Measurements from ENCODE around the gene CAV2.

Gene CAV2

DNA sequence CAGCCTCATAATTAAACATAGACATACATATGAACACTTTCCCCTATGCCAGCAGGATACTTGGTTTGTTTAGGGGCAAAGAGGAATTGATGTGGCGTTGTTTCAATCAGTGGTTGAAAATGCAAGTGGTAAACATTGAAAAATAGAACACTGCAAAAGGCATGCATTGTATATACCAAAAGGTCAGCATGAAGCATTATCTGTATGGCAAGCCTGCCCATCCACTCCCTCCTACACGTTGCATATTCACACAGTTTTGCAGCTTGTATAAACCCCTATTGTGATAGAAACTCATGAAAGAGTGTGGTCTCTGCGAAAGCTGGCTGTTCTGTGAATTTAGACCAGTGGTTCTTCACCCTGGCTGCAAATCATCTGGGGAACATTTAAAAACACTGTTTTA, 42.4 kb downstream of the CAV2 start:
- H3K9me2 ChIP-seq (replicated peaks; ENCODE audit: insufficient read depth, low read length) = no peaks in the 10 kb centered on the region
- H3K4me3 ChIP-seq (ENCODE audit: low read length) = no peak overlapping the region
- DNase-seq = no peak
- no peaks in the 10 kb centered on the region for H3K4me1 ChIP-seq (ENCODE audit: low read length)
- H3K27me3 ChIP-seq (replicated peaks; ENCODE audit: insufficient read depth, low read length) = no peaks in the 10 kb centered on the region
- H3K4me2 ChIP-seq (ENCODE audit: low read depth, low read length) = no peak overlapping the region
- H3K36me3 ChIP-seq (replicated peaks; ENCODE audit: insufficient read depth, low read length) = 0 out of 2 replicates have a peak, but pooled peaks cover 3% of the 10 kb centered on the region
- no peak for TF ChIP-seq CTCF (IDR thresholded peaks at IDR 0.05; ENCODE audit: low read length)
- TF ChIP-seq EZH2phosphoT487 (IDR thresholded peaks at IDR 0.05; ENCODE audit: low read length) = no peak
- TF ChIP-seq EZH2 (optimal IDR thresholded peaks at IDR 0.05; ENCODE audit: low read depth, low read length) = no peak
- H3K9ac ChIP-seq (ENCODE audit: low read length) = no peak overlapping the region
- H3K9me3 ChIP-seq (replicated peaks; ENCODE audit: insufficient read depth, low read length) = no peaks in the 10 kb centered on the region
- no peaks in the 10 kb centered on the region for H4K20me1 ChIP-seq (ENCODE audit: insufficient read depth, low read length)
- H2AFZ ChIP-seq (ENCODE audit: low read length) = no peak overlapping the region
- H3K79me2 ChIP-seq (ENCODE audit: low read length) = peaks cover 3% of the 10 kb centered on the region; the same call in 1 of the 2 replicates
- H3F3A ChIP-seq (ENCODE audit: insufficient read depth, low read length) = no peaks in the 10 kb centered on the region
- H3K27ac ChIP-seq (ENCODE audit: low read length) = no peak overlapping the region

- no peaks in the 10 kb centered on the region for H3K9me2 ChIP-seq (replicated peaks; ENCODE audit: insufficient read depth, low read length)
- no peaks in the 10 kb centered on the region for H3K27me3 ChIP-seq (replicated peaks; ENCODE audit: insufficient read depth, low read length)
- peaks cover 4% of the 10 kb centered on the region; the same call in 1 of the 2 replicates for H3K4me1 ChIP-seq (ENCODE audit: low read length)
- no peak overlapping the region for H3K9ac ChIP-seq (ENCODE audit: low read length)
- no peak overlapping the region for H3K4me2 ChIP-seq (ENCODE audit: low read depth, low read length)
- H3K36me3 ChIP-seq (replicated peaks; ENCODE audit: insufficient read depth, low read length) = 0 out of 2 replicates have a peak, but pooled peaks cover 3% of the 10 kb centered on the region
- H4K20me1 ChIP-seq (ENCODE audit: insufficient read depth, low read length) = no peaks in the 10 kb centered on the region
- H3K9me3 ChIP-seq (replicated peaks; ENCODE audit: insufficient read depth, low read length) = no peaks in the 10 kb centered on the region
- DNase-seq = no peak
- no peaks in the 10 kb centered on the region for H3F3A ChIP-seq (ENCODE audit: insufficient read depth, low read length)
- no peak for TF ChIP-seq CTCF (IDR thresholded peaks at IDR 0.05; ENCODE audit: low read length)
- no peak for TF ChIP-seq EZH2phosphoT487 (IDR thresholded peaks at IDR 0.05; ENCODE audit: low read length)
- no peak for TF ChIP-seq EZH2 (optimal IDR thresholded peaks at IDR 0.05; ENCODE audit: low read depth, low read length)
- no peak overlapping the region for H3K4me3 ChIP-seq (ENCODE audit: low read length)
- no peak overlapping the region for H3K27ac ChIP-seq (ENCODE audit: low read length)
- no peak overlapping the region for H2AFZ ChIP-seq (ENCODE audit: low read length)
- H3K79me2 ChIP-seq (ENCODE audit: low read length) = no peaks in the 10 kb centered on the region
Observed at GRCh38 chr7:116542618-116543017, 43.1 kb downstream of the CAV2 start.

DNA sequence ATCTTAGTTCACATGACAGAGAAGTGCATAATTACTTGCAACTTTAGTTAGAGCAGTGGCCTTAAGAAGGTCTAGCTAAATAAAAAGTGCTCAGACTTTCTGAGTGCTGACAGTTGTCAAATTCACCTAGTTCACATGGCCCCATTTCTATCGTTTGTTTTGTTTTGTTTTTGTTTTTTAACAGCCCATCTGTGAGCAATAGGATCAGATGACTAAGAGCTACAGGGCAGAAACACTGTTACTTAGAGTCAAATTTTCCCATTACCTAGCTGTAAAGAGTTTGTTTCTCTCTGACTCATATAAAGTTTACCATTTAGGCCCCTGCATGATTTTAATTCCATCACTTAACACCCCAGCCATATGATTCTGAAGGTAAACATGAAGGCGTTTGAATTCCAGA, 44.1 kb downstream of the CAV2 start:
- H3K27ac ChIP-seq (ENCODE audit: low read length) = no peak overlapping the region
- no peaks in the 10 kb centered on the region for H3K9me2 ChIP-seq (replicated peaks; ENCODE audit: insufficient read depth, low read length)
- no peak for DNase-seq
- no peaks in the 10 kb centered on the region for H3K79me2 ChIP-seq (ENCODE audit: low read length)
- no peaks in the 10 kb centered on the region for H3F3A ChIP-seq (ENCODE audit: insufficient read depth, low read length)
- H3K4me2 ChIP-seq (ENCODE audit: low read depth, low read length) = no peak overlapping the region
- H3K36me3 ChIP-seq (replicated peaks; ENCODE audit: insufficient read depth, low read length) = 0 out of 2 replicates have a peak, but pooled peaks cover 3% of the 10 kb centered on the region
- peaks cover 14% of the 10 kb centered on the region; the same call in 1 of the 2 replicates for H3K4me1 ChIP-seq (ENCODE audit: low read length)
- H3K4me3 ChIP-seq (ENCODE audit: low read length) = no peak overlapping the region
- H3K9ac ChIP-seq (ENCODE audit: low read length) = no peak overlapping the region
- H4K20me1 ChIP-seq (ENCODE audit: insufficient read depth, low read length) = no peaks in the 10 kb centered on the region
- no peak for TF ChIP-seq CTCF (IDR thresholded peaks at IDR 0.05; ENCODE audit: low read length)
- TF ChIP-seq EZH2phosphoT487 (IDR thresholded peaks at IDR 0.05; ENCODE audit: low read length) = no peak
- TF ChIP-seq EZH2 (optimal IDR thresholded peaks at IDR 0.05; ENCODE audit: low read depth, low read length) = no peak
- H2AFZ ChIP-seq (ENCODE audit: low read length) = no peak overlapping the region
- no peaks in the 10 kb centered on the region for H3K9me3 ChIP-seq (replicated peaks; ENCODE audit: insufficient read depth, low read length)
- H3K27me3 ChIP-seq (replicated peaks; ENCODE audit: insufficient read depth, low read length) = no peaks in the 10 kb centered on the region
